Mesangial cell (primary cell): ENCODE measurements around the gene ZNF286A. TPM values are rescaled to one million over a fixed set of nuclear protein-coding genes. Genes with fewer than 3 reads are reported as not detected.

Experiments used
- total RNA-seq: library from RNA; depleted of rRNA; stranded (reverse); fragments of >200 nt; gene quantifications from 2 replicates; pipeline ENCODE4 v1.2.3, GENCODE V29; 2015

ZNF286A gene
- total RNA-seq, result 29.2 and 29.3 TPM in 2 replicates

DNA sequence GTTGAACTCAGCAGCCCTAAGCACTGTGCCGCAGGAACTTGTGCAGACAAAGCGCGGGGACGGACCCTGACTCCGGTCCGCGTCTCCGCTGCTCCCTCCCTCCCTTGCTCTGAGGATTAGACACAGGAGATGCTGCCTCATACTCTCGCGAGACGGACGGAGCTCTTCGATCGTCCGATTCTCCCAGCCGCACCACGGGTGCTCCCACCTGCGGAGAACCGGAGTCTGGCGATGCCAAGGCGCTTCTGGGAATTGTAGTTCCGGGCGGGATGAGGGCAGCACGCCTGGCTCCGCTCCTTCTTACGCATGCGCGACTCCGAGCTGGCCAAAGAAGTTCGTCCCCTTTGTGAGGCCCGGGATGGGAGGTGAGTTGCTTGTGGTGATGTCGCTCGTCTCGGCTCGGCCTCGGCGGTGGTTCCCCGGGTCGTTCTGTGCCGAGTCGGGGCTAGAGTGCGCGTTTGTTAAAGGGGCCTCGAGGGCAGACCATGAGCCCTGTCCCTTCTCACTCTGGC is at the start of gene ZNF286A:
Gene ZNF286A (plus strand): TSS at position 340 of the 512 bp plus-strand sequence. CDS start 578 bp downstream, outside the sequence.

DNA sequence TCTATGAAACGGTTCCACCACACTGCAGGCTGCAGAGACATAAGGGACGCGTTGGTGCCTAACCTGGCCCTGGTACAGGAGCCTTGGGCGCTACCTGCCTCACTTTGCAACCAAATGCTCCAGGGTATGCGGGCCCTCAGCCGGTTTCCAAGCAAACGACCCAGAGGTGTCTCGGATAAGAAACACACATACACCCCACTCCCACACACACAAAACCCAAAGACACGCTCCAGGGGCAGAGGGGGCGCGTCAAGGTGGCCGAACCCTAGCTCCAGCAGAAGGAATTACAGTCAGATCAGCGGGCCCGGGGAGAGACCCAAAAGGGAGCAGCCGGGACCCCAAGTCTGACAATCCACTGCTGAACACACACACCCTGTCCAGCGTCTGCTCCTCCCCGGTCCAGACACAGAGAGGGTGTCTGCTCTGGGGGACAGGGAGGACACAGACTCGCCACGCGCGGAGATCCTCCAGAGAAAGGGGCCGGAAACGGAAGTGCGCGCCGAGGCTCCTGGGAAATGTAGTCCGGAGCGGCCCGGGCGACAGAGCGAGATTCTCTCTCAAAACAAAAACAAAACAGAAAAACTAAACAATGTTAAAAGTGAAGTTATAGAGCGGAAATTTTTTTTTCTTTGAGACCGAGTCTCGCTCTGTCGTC is 15.6 kb upstream of the ZNF286A start, which contains the start of gene TRIM16:
Gene TRIM16 (minus strand): TSS at position 488 of the 655 bp plus-strand sequence. CDS start 32,702 bp downstream, outside the sequence.

DNA sequence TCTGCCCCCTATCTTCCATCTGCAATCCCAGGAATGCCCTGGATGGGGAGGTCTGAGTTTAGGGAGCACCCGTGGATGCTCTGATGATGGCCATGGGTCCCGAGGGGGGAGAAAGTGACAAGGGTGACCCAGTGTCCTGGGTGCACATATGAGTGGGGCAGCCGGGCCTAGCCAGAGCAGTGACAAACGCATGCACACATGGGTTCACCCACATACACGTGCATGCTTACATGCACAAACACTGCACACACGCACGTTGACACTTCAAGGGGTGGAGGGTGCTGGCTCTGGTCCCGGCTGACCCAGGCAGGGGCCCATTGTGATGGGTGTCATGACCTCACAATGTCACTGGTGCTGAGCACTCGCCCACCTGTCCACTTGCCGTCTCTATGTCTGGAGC is 32.3 kb downstream of the ZNF286A start, which contains the start of gene TBC1D26:
Gene TBC1D26 (plus strand): TSS at position 384 of the 400 bp plus-strand sequence. CDS start 3,066 bp downstream, outside the sequence.

Other genes with a start within 250 kb of the ZNF286A start
- 1.6 TPM in 1 of 2 replicates, not detected in the other for gene CDRT4, start 232.1 kb upstream of the ZNF286A start, total RNA-seq
- gene TVP23C, start 136.3 kb upstream of the ZNF286A start, total RNA-seq, result 2.6 and 7.4 TPM in 2 replicates
- not detected in 2 replicates for gene FBXW10B, start 80.0 kb upstream of the ZNF286A start, total RNA-seq
- gene TRIM16, start 15.4 kb upstream of the ZNF286A start, total RNA-seq, result 27.9 and 32.1 TPM in 2 replicates
- gene TBC1D26, start 32.5 kb downstream of the ZNF286A start, total RNA-seq, result under 0.01 TPM in 1 of 2 replicates, not detected in the other
- gene ADORA2B, start 245.4 kb downstream of the ZNF286A start, total RNA-seq, result 6.3 and 16.3 TPM in 2 replicates